HepG2 (cell line): Measurements from ENCODE around the gene PLS1. TPM values are rescaled to one million over a fixed set of nuclear protein-coding genes. Genes with fewer than 3 reads are reported as not detected.

Experiments used
- ATAC-seq: fragments of 200-7000 bp; cut with Tn5 transposase; 3 replicates; pipeline ENCODE4 v1.9.1; 2020; ENCODE audit warnings: mild to moderate bottlenecking, moderate library complexity
- BruUV-seq: library from RNA; stranded (reverse); fragments of 400-500 nt; replicated peaks from 2 replicates; lab custom pipeline; 2021; lab: Mats Ljungman, UMichigan
- CTCF ChIA-PET: fragments of 300-600 bp; formaldehyde crosslinking; extraction: SDS; loops from one replicate; lab custom pipeline; 2021; ENCODE audit warnings: low total read pairs, inconsistent platforms, low intra/inter-chr PET ratio; lab: Yijun Ruan, JAX
- POLR2A ChIA-PET: fragments of 350-600 bp; sonication (Branson Sonifier 250); formaldehyde crosslinking; loops from one replicate; lab custom pipeline; 2020; ENCODE audit warnings: antibody characterized with exemption, inconsistent platforms; lab: Yijun Ruan, JAX
- DNase-seq: peaks from one replicate; pipeline ENCODE4 v3.0.0-alpha.2; 2015; ENCODE audit warnings: low spot score
- FAIRE-seq: peaks from 3 replicates; lab custom pipeline; 2011; peaks lifted over from hg19 to GRCh38; lab: Jason Lieb, UNC
- H2AFZ ChIP-seq: one replicate; pipeline ENCODE4 v1.6.1; 2011; ENCODE audit warnings: low read length, inconsistent platforms
- H3K27ac ChIP-seq: fragments of 300-600 bp; 3 replicates; pipeline ENCODE4 v1.8.0; 2011; ENCODE audit warnings: mixed run types, mild to moderate bottlenecking, mixed read lengths, low read length, inconsistent platforms; ENCODE audit not compliant: insufficient read depth; ENCODE audit errors: extremely low read length
- H3K27me3 ChIP-seq, 2 experiments: fragments of 200-600 bp in 1 of 2; 2 replicates in 1 of 2; 3 replicates in 1 of 2; pipeline versions ENCODE4 v1.6.0 to v1.8.0; 2011; ENCODE audit warnings: low read length in 2 of 2, mild to moderate bottlenecking in 2 of 2, moderate library complexity in 2 of 2, inconsistent platforms in 1 of 2; ENCODE audit not compliant: insufficient read depth in 2 of 2, control insufficient read depth in 1 of 2
- H3K36me3 ChIP-seq, 2 experiments: fragments of 200-600 bp in 1 of 2; replicated peaks in 1 of 2; 2 replicates in 1 of 2; 3 replicates in 1 of 2; pipeline versions ENCODE4 v1.5.1 to v1.8.0; 2011; ENCODE audit warnings: low read length in 2 of 2, inconsistent platforms in 1 of 2; ENCODE audit not compliant: insufficient read depth in 2 of 2, control insufficient read depth in 1 of 2
- H3K4me1 ChIP-seq: 2 replicates; pipeline ENCODE4 v1.5.1; 2012; ENCODE audit warnings: low read length, inconsistent platforms; ENCODE audit not compliant: insufficient read depth
- H3K4me2 ChIP-seq: 2 replicates; pipeline ENCODE4 v1.6.0; 2011; ENCODE audit warnings: low read depth, low read length, inconsistent platforms
- H3K4me3 ChIP-seq, 3 experiments: fragments of 200-600 bp in 1 of 3; sonication (generic), shearing (Covaris generic) in 1 of 3; replicated peaks in 1 of 3; 2 replicates each; pipeline ENCODE4 v1.5.1; 2011 to 2016; ENCODE audit warnings: low read length in 3 of 3, inconsistent platforms in 2 of 3, low read depth in 2 of 3, mild to moderate bottlenecking in 2 of 3, control low read depth in 1 of 3, mixed read lengths in 1 of 3; ENCODE audit not compliant: insufficient read depth in 1 of 3
- H3K79me2 ChIP-seq: one replicate; pipeline ENCODE4 v1.6.1; 2011; ENCODE audit warnings: low read length, inconsistent platforms; ENCODE audit not compliant: insufficient read depth
- H3K9ac ChIP-seq: 2 replicates; pipeline ENCODE4 v1.6.0; 2011; ENCODE audit warnings: mild to moderate bottlenecking, low read depth, low read length, inconsistent platforms; ENCODE audit not compliant: insufficient read depth
- H3K9me3 ChIP-seq: 2 replicates; pipeline ENCODE4 v1.5.1; 2012; ENCODE audit warnings: mild to moderate bottlenecking, low read length
- H4K20me1 ChIP-seq: 2 replicates; pipeline ENCODE4 v1.6.0; 2011; ENCODE audit warnings: inconsistent platforms, mild to moderate bottlenecking, low read length, moderate library complexity; ENCODE audit not compliant: insufficient read depth
- CENPT ChIP-seq: sonication (generic); formaldehyde crosslinking; IDR thresholded peaks from 2 replicates; pipeline ENCODE4 v1.8.0; 2022; ENCODE audit warnings: low read depth, mild to moderate bottlenecking, moderate library complexity, missing genetic modification reagents
- CHD4 ChIP-seq: fragments of 200-600 bp; sonication (generic); IDR thresholded peaks from 2 replicates; pipeline ENCODE4 v1.7.0; 2017; ENCODE audit warnings: mild to moderate bottlenecking, low read length, borderline replicate concordance
- IRX3 ChIP-seq: sonication (generic); formaldehyde crosslinking; IDR thresholded peaks from 2 replicates; pipeline ENCODE4 v1.8.1; 2023; ENCODE audit warnings: mild to moderate bottlenecking, low read depth, missing genetic modification reagents, borderline replicate concordance
- MBD4 ChIP-seq: IDR thresholded peaks from 2 replicates; pipeline ENCODE4 v1.6.1; 2012; ENCODE audit warnings: low read length, inconsistent platforms, borderline replicate concordance
- PHF8 ChIP-seq: sonication (generic); formaldehyde crosslinking; IDR thresholded peaks from 2 replicates; pipeline ENCODE4 v1.5.0; 2020; ENCODE audit warnings: missing genetic modification reagents
- RFX3 ChIP-seq: IDR thresholded peaks from 2 replicates; pipeline ENCODE4 v1.6.1; 2016; ENCODE audit warnings: missing biosample characterization, missing genetic modification reagents
- RORA ChIP-seq: sonication (generic); formaldehyde crosslinking; IDR thresholded peaks from 2 replicates; pipeline ENCODE4 v1.5.0; 2020; ENCODE audit warnings: mild to moderate bottlenecking, missing genetic modification reagents, moderate library complexity
- SETDB1 ChIP-seq: sonication (generic); formaldehyde crosslinking; IDR thresholded peaks from 2 replicates; pipeline ENCODE4 v1.5.1; 2020; ENCODE audit warnings: missing genetic modification reagents, mild to moderate bottlenecking, borderline replicate concordance
- SOX6 ChIP-seq, 2 experiments: fragments of 450-650 bp in 1 of 2; sonication (generic) in 1 of 2; formaldehyde crosslinking in 1 of 2; IDR thresholded peaks; 2 replicates each; pipeline versions ENCODE4 v1.4.0 to v1.6.1; 2017 to 2020; ENCODE audit warnings: antibody characterized with exemption in 1 of 2, mild to moderate bottlenecking in 1 of 2, missing genetic modification reagents in 1 of 2
- SP140L ChIP-seq: sonication (generic); formaldehyde crosslinking; IDR thresholded peaks from 2 replicates; pipeline ENCODE4 v1.4.0; 2020; ENCODE audit warnings: missing genetic modification reagents, borderline replicate concordance
- TBX3 ChIP-seq: fragments of 450-650 bp; IDR thresholded peaks from 2 replicates; pipeline ENCODE4 v1.6.1; 2017; ENCODE audit warnings: antibody characterized with exemption, mild to moderate bottlenecking, inconsistent platforms, borderline replicate concordance
- THYN1 ChIP-seq: sonication (generic); formaldehyde crosslinking; IDR thresholded peaks from 2 replicates; pipeline ENCODE4 v1.8.1; 2023; ENCODE audit warnings: low read depth, mild to moderate bottlenecking, moderate library complexity, missing genetic modification reagents, borderline replicate concordance
- ZFP82 ChIP-seq: sonication (generic); formaldehyde crosslinking; IDR thresholded peaks from 2 replicates; pipeline ENCODE4 v1.5.1; 2020; ENCODE audit warnings: mild to moderate bottlenecking, missing genetic modification reagents, borderline replicate concordance
- ZKSCAN1 ChIP-seq: fragments of 150-350 bp; IDR thresholded peaks from 2 replicates; pipeline ENCODE4 v1.6.1; 2014; ENCODE audit warnings: low read length
- ZNF225 ChIP-seq: sonication (generic); formaldehyde crosslinking; IDR thresholded peaks from 2 replicates; pipeline ENCODE4 v1.4.0; 2020; ENCODE audit warnings: mild to moderate bottlenecking, missing genetic modification reagents
- ZNF335 ChIP-seq: sonication (generic); formaldehyde crosslinking; IDR thresholded peaks from 2 replicates; pipeline ENCODE4 v1.4.0; 2020; ENCODE audit warnings: missing genetic modification reagents
- ZNF562 ChIP-seq: sonication (generic); formaldehyde crosslinking; IDR thresholded peaks from 2 replicates; pipeline ENCODE4 v1.8.0; 2022; ENCODE audit warnings: missing genetic modification reagents, borderline replicate concordance
- ZNF781 ChIP-seq: sonication (generic); formaldehyde crosslinking; IDR thresholded peaks from 2 replicates; pipeline ENCODE4 v1.5.1; 2020; ENCODE audit warnings: borderline replicate concordance, mild to moderate bottlenecking, missing genetic modification reagents; ENCODE audit errors: not compliant biosample characterization
- ZSCAN30 ChIP-seq: sonication (generic); formaldehyde crosslinking; IDR thresholded peaks from 2 replicates; pipeline ENCODE4 v1.5.0; 2020; ENCODE audit warnings: mild to moderate bottlenecking, missing genetic modification reagents
- ZSCAN31 ChIP-seq: sonication (generic); formaldehyde crosslinking; IDR thresholded peaks from 2 replicates; pipeline ENCODE4 v1.5.0; 2020; ENCODE audit warnings: low read depth, mild to moderate bottlenecking, missing genetic modification reagents
- WGBS: methylation state at CpG from one replicate; pipeline ENCODE4 v1.1.6; 2017; ENCODE audit warnings: low lambda C conversion rate; 5-methylcytosine and 5-hydroxymethylcytosine counted together
- in situ Hi-C: cut with HindIII; loops from 2 replicates; pipeline ENCODE4 v1.10.0; 2017; ENCODE audit warnings: low pct_unique_long_range_greater_than_20kb; ENCODE audit not compliant: extremely low pct_ligation_motif_present
- intact Hi-C: fragments of 100-400 bp; cut with micrococcal nuclease; formaldehyde crosslinking; loops from one replicate; pipeline ENCODE4 v1.10.0; 2022; ENCODE audit not compliant: unreplicated experiment
- polyA plus RNA-seq, 8 experiments: library from polyadenylated mRNA; depleted of rRNA in 3 of 8; stranded (reverse) in 7 of 8; unstranded in 1 of 8; fragments of >200 nt; fragmentation: Illumina TruSeq in 4 of 8; extraction: Trizol in 4 of 8; gene quantifications; 2 replicates each; pipeline versions ENCODE4 v1.2.1 to v1.2.3, GENCODE V29; 2011 to 2016; ENCODE audit warnings: low read depth in 4 of 8, missing spikeins in 1 of 8, mixed read lengths in 1 of 8; ENCODE audit not compliant: insufficient read depth in 1 of 8
- total RNA-seq, 5 experiments: library from RNA; depleted of rRNA; stranded (reverse); fragments of >200 nt; fragmentation: Illumina TruSeq; extraction: Trizol; gene quantifications; 2 replicates each; pipeline ENCODE4 v1.2.3, GENCODE V29; 2016; ENCODE audit warnings: low read depth in 1 of 5
- TF ChIP-seq, protein P1 (sequence below): sonication (generic); formaldehyde crosslinking; IDR thresholded peaks from 2 replicates; pipeline ENCODE4 v1.5.0; 2020; ENCODE audit warnings: mild to moderate bottlenecking, missing genetic modification reagents
- TF ChIP-seq, protein P2 (sequence below): sonication (generic); formaldehyde crosslinking; IDR thresholded peaks from 2 replicates; pipeline ENCODE4 v1.4.0; 2020; ENCODE audit warnings: mild to moderate bottlenecking, low read depth, missing genetic modification reagents

PLS1 gene
- total and polyA plus RNA-seq, 2 of the 13 experiments (the other 11 are each of a cell fraction or from before 2014, with no cell fraction given), result 11.2 to 21.1 TPM

DNA sequence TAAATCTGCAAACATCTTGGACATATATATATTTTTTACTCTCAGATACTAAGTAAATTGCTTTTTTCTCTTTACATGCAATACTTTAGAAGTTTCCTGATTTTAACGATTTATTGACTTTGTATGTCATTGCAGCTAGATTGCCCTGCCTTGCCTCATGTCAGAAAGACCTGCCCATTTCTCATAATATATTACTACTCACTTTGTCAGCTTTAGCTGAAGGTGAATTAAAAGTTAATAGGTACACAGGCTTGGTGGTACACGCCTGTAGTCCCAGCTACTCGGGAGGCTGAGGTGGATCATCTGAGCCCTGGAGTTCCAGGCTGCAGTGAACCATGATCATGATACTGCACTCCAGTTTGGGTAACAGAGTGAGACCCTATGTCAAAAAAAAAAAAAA is 52.8 kb downstream of the PLS1 start:
- no TSS peak for BruUV-seq

DNA sequence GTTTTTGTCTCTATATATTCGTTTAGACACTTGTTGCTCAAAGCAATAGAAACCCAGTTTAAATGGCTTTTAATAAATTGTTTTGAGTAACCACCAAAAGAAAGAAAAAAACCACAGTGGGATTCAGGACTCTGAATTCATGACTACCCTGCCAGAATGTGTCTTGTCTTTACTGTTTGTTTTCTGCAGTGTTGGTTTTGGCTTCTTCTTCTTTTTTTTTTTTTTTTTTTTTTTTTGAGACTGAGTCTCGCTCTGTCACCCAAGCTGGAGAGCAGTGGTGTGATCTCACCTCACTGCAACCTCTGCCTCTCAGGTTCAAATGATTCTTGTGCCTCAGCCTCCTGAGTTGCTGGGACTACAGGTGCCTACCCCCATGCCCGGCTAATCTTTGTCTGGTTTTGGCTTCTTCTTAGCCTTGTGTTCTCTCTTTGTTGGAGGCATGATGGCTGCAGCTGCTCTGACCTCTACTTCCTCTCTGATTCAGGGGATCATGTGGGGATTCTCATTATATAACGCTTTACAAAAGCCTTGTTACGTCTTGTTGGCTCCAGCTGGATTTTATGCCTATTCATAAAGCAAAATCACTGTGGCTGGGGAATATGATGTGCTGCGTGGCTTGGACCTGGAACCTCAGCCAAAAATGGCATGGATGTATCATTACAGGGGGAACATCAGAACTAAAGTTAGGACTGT is 54.0 kb downstream of the PLS1 start:
- no TSS peak for BruUV-seq
- FAIRE-seq (no peak), DNase-seq (no peak), ATAC-seq (no peak)
- in situ Hi-C loops, result no loop called here
- ChIA-PET POLR2A (no interaction called here), CTCF (no interaction called here)
- no peak overlapping the region for H3K4me3 ChIP-seq
- 78% methylated on average over 6 of the region's 6 CpGs for WGBS
- H3K4me1 ChIP-seq, result peaks cover 5% of the 10 kb centered on the region
- H3K4me2 ChIP-seq, result no peak overlapping the region
- H3K79me2 ChIP-seq, result no peaks in the 10 kb centered on the region
- H4K20me1 ChIP-seq, result no peaks in the 10 kb centered on the region
- intact Hi-C loops, result no loop called here
- H3K27me3 ChIP-seq, result no peaks in the 10 kb centered on the region
- peaks cover 0 to 1% of the 10 kb centered on the region in 2 experiments; a peak in 1 of 5 replicates for H3K36me3 ChIP-seq
- no peak overlapping the region for H3K9ac ChIP-seq
- H2AFZ ChIP-seq, result no peak overlapping the region
- no peaks in the 10 kb centered on the region for H3K9me3 ChIP-seq
- H3K27ac ChIP-seq, result no peak overlapping the region
- TF ChIP-seq ZSCAN31 (CRISPR knock-in tag) (no peak), CENPT (CRISPR knock-in tag) (no peak), CHD4 (no peak), TBX3 (no peak), ZNF225 (CRISPR knock-in tag) (no peak), MBD4 (no peak), SOX6 (IDR thresholded peaks at IDR 0.05) (no peak), SOX6 (CRISPR knock-in tag; IDR thresholded peaks at IDR 0.05) (no peak), THYN1 (CRISPR knock-in tag) (no peak), ZNF781 (CRISPR knock-in tag) (no peak)
- TF ChIP-seq, protein P1, sequence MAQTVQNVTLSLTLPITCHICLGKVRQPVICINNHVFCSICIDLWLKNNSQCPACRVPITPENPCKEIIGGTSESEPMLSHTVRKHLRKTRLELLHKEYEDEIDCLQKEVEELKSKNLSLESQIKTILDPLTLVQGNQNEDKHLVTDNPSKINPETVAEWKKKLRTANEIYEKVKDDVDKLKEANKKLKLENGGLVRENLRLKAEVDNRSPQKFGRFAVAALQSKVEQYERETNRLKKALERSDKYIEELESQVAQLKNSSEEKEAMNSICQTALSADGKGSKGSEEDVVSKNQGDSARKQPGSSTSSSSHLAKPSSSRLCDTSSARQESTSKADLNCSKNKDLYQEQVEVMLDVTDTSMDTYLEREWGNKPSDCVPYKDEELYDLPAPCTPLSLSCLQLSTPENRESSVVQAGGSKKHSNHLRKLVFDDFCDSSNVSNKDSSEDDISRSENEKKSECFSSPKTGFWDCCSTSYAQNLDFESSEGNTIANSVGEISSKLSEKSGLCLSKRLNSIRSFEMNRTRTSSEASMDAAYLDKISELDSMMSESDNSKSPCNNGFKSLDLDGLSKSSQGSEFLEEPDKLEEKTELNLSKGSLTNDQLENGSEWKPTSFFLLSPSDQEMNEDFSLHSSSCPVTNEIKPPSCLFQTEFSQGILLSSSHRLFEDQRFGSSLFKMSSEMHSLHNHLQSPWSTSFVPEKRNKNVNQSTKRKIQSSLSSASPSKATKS, result no peak

More for the DNA sequence above, 52.8 kb downstream of the PLS1 start:
- no peaks in the 10 kb centered on the region for H3K27me3 ChIP-seq
- peaks cover 0 to 1% of the 10 kb centered on the region in 2 experiments; a peak in 1 of 5 replicates for H3K36me3 ChIP-seq
- in situ Hi-C loops, result no loop called here
- peaks cover 14% of the 10 kb centered on the region for H3K4me1 ChIP-seq
- no peak overlapping the region for H2AFZ ChIP-seq
- no peaks in the 10 kb centered on the region for H3K79me2 ChIP-seq
- no peak for DNase-seq
- no peak overlapping the region for H3K27ac ChIP-seq
- H3K9ac ChIP-seq, result no peak overlapping the region
- no peak for TF ChIP-seq SP140L (CRISPR knock-in tag)
- TF ChIP-seq SETDB1, result no peak
- no peak for TF ChIP-seq ZNF335 (CRISPR knock-in tag)
- no peak for TF ChIP-seq IRX3 (CRISPR knock-in tag)
- no peak for TF ChIP-seq ZKSCAN1
- TF ChIP-seq, protein P2, sequence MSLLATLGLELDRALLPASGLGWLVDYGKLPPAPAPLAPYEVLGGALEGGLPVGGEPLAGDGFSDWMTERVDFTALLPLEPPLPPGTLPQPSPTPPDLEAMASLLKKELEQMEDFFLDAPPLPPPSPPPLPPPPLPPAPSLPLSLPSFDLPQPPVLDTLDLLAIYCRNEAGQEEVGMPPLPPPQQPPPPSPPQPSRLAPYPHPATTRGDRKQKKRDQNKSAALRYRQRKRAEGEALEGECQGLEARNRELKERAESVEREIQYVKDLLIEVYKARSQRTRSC (CRISPR knock-in tag), result no peak
- TF ChIP-seq RFX3, result no peak
- TF ChIP-seq ZNF562 (CRISPR knock-in tag), result no peak
- no peak for TF ChIP-seq ZSCAN30
- no peak for TF ChIP-seq ZFP82 (CRISPR knock-in tag)
- no peak for TF ChIP-seq RORA (CRISPR knock-in tag)
- TF ChIP-seq PHF8 (CRISPR knock-in tag), result no peak
- TF ChIP-seq, all 625 proteins: peak for 0
- H3K4me3 ChIP-seq, result no peak overlapping the region
- ChIA-PET POLR2A (no interaction called here), CTCF (no interaction called here)
- no peak overlapping the region for H3K4me2 ChIP-seq
- no peaks in the 10 kb centered on the region for H3K9me3 ChIP-seq
- no peak for FAIRE-seq
- ATAC-seq, result no peak
- intact Hi-C loops, result no loop called here
- WGBS, result 97% methylated on average over 3 of the region's 3 CpGs
- H4K20me1 ChIP-seq, result no peaks in the 10 kb centered on the region
